GM19438 (cell line): ENCODE results near the gene CD9.

ENCODE experiments used
- ATAC-seq: cut with Tn5 transposase; IDR thresholded peaks from one replicate; pipeline ENCODE4 v1.9.1; 2021; ENCODE audit warnings: low read depth; ENCODE audit not compliant: unreplicated experiment

Gene CD9

DNA sequence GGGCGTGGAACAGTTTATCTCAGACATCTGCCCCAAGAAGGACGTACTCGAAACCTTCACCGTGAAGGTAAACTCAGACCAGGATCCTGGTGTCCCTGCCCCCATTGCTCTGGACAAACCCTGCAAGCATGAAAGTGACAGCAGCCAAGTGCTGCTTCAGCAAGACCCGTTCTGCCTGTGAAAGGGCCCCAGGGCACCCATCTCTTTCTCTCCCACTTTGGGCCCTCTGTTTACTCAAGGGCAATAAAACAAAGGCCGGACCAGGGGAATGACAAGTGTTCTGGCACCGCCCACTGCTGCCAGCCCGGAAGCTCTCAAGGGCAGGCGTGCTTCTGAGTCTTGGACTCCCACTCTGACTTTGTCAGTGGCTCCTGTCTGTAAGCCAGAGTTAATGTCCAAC is 35.3 kb downstream of the CD9 start:
- ATAC-seq, result no peak

DNA sequence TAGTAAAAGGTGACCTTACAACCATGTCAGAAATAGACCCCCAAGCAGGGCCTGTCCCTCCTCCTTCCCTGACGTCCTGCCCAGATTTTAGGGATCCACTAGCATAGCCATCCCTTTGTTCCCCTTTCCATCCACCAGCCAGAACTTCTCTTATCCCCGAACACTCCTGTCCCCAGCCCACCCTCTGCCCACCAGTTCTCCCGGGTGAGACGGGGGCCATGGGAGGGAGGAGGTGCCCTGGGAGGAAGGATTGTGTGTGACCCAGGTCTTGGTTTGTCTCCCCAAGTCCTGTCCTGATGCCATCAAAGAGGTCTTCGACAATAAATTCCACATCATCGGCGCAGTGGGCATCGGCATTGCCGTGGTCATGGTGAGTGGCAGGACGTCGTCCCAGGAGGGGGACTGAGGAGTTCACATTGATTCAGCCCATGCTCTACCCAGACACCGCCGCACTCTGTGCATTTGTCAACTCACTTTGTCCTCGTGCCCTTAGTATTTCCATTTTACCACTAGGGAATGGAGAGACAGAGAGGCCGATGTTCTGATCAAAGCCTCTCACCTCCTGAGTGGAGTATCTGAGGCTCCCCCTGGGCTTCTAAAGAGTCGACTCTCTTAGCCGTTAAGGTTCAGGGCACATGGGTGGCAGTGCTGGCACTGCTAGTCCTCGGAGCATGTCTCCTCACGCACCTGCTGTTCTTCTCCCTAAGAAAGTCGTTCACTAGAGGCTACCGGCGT is 35.9 kb downstream of the CD9 start:
- ATAC-seq, result no peak

DNA sequence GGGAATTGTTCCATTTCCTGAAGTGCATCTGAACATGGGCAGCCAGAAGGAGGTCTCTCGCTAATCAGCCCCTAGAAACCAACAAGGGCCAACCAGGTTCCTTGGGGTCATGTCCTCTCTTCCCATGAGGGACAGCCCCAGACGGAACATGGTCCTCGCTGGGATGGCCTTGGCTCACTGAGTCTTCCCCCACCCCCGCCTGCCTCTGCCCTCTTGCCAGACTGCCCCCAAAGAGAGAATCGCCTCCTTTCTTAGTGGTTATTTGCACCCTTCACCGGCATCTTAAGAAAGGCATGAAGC is 36.4 kb downstream of the CD9 start:
- ATAC-seq, result no peak

DNA sequence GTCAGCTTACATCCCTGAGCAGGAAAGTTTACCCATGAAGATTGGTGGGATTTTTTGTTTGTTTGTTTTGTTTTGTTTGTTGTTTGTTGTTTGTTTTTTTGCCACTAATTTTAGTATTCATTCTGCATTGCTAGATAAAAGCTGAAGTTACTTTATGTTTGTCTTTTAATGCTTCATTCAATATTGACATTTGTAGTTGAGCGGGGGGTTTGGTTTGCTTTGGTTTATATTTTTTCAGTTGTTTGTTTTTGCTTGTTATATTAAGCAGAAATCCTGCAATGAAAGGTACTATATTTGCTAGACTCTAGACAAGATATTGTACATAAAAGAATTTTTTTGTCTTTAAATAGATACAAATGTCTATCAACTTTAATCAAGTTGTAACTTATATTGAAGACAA is 37.6 kb downstream of the CD9 start:
- ATAC-seq, result no peak

DNA sequence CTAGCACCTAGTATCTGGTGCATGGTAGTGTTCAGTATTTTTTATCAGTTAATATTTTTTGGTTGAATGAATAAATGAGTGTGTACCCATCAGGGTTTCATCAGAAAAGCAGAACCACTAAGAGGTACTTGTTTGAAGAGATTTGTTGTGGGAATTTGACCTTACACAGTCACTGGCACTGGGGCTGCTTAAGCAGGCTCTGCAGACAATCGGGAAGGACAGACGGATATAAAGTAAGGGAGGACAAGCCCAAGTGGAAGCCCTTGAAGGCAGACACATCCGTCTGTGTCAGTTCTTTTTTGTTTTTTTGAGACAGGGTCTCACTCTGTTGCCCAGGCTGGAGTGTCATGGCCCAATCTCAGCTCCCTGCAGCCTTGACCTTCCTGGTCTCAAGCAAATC is 38.7 kb downstream of the CD9 start:
- no peak for ATAC-seq

DNA sequence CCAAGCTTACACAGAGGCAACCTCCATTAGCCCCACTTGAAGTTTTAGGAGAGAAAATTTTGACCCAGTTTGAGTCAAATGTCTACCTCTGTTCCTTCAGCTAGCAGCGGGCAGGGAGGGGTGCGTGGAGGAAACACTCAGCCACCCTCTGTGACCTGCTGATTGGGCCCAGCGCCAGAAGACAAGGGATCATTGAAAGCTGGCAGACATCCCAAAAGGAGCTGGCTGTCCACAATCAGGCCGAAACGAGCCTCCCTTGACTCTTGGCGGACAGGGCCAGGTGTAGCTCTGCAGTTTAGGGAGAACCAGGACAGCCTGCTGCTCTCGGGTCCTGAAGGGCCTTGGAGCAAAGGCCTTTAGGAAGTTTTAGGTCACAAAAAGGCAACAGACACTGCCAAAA is 41.3 kb downstream of the CD9 start:
- ATAC-seq, result no peak

DNA sequence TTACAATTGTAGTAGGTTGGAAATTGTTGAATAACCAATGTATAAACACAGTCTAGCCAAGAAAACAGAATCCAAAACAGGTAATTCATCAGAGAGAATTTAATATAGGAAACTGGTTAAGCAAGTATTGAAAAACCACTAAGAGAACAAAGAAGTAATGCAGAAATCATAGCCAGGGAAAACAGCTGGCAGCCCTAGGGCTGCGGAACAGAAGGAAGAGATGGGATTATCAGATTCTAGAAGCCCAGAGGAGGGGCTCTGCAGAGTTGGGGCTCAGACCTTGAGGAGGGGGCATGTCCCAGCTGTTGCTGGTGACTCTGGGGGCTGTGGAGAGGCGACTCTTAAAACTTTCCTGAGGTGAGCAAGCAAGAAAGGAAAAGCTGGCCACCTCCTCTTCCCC is 49.4 kb downstream of the CD9 start:
- no peak for ATAC-seq

DNA sequence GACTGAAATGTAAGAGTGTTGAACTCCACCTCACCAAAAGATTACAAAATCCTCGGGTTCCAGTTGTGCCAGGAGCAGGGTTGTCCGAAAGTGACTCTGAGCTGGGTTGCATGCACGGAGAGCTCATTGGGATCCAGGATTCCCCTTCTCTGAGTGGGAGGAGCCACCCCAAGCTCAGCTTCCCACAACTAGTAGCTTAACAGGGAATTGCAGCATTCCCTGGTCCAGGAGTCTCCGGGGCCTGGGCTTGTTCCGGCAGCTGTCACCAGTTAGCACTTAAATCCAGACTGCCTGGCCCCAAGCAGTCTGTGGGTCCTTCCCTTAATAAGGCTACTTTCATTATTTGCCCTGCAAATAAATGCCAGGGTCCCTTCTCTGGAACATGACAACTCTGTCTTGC is 50.1 kb downstream of the CD9 start:
- ATAC-seq, result no peak

DNA sequence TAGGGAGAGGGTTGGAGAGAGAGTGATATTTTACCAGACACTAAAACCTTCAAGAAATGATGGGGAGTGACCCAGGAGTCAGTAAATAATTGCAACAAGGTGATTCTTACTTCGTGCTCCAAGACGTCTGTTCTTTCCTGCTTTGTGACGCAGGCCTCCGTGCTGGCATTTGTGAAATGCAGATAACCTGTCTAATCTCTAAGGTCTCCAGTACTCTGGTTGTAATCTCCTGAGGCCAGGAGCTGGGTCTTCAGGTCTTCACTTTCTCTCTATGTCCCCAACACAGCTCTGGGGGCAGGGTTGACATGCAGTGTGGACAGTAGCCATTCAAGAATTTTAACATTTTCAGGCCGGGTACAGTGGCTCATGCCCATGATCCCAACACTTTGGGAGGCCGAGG is 53.1 kb downstream of the CD9 start:
- ATAC-seq, result no peak

DNA sequence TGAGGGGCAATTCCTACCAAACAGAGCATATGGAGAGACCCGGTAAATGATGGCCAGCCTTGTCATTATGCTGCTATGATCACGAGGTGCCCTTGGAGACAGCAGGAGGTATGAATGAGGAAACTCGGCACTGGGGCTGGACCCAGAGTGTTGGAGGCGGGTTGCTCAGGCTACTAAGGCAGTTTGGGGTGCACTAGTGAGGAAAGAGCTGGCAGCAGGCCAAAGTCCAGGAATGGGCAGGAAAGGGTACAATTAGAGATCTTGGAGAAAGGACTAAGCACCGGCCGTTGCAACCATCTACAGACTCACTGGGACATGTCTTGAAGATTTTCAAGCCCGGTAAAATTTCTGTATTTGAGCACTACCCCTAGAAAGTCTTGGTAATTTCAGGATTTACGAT is 54.3 kb downstream of the CD9 start:
- ATAC-seq, result no peak

DNA sequence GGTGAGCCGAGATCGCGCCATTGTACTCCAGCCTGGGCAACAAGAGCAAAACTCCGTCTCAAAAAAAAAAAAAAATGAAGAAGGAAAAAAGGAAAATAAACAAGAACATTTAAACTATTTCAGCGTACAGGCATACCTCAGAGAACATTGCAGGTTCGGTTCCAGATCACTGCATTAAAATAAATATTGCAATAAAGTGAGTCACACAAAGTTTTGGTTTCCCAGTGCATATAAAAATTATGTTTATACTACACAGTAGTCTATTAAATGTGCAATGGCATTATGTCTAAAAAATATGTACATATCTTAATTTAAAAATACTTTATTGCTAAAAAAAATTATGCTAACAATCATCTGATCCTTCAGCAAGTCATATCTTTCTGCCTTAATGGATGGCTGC is 56.8 kb downstream of the CD9 start:
- no peak for ATAC-seq

DNA sequence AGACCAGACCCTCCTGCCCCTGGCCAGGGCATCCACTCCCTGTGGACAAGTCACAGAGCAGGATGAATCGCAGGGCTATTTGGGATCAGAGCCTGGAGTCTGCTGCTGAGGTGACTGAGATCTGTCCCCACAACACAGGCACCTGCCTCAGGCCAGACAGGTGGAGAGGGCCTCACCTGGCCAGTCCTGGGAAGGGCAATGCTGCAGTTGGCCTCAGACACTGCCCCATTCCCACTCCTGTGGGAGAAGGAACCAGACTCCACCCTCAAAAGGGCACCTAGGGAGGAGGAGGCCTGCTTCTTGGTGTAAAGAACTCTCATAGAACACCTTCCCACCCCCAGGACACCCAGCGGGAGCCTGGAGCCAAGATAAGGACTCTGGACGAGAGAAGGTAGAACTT is 62.0 kb downstream of the CD9 start:
- ATAC-seq, result no peak

DNA sequence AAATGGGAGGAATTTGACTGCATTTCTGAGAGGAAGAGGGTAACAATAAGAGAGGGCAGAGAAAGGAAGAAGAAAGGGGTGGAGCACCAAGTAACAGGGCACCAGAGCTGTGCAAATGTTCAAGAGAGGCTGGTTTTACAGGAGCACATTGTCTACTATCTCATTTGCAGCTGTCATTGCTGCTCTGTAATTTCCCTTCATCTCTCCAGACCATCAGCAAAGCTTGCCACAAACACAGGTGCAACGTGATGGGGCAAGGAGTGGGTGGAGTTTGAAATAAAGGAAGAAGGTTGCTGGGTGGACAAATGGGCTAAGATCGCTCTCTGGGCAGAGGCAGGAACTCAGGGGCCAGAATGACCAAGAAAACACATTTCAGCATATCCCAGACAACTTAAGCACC is 62.4 kb downstream of the CD9 start:
- no peak for ATAC-seq

DNA sequence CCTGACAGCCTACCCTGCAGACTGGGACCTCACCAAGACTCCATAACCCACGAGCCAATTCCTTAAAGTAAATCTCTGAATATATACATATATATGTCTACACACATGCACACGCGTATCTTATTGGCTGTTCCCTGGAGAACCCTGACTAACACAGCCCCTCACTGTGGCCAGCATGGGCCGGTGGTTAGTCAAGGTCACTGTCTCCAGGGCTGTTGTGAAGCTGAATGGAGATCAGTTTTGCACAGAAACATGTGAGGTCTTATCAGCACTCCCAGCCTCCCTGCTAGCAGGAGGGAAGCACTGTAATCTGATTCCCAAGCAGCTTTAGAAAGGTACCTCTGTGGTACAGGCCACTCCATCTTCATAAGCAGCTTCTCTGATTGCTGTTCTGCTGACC is 63.7 kb downstream of the CD9 start:
- no peak for ATAC-seq

DNA sequence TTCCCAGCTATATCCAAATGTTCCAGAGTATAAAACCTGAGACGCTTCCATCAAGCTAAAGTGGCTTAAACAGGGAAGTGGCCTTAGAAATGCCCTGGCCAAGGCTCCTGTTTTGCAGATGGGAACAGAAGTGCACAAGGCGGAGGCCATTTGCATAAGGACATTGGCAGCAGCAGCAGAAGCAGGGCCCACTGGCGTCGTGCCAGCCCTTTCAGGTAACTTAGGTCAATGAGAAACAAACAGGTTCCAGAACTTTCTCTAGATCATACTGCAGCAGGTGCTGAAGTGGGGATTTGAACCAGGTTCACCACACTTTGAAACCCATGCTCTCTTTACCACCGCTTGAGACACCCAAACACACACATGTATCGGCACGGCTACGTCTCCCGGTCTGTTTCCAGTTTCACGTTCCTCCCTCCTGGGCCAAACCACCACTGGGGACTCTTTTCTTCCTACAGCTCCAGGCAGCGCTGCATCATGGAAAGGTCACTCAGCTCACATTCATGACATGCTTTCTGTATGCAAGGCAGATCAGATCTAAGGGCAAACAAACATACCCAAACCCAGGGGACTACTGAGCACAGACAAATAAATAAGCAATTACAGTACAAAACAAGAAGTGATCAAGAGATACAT is 64.3 kb downstream of the CD9 start:
- ATAC-seq, result no peak

DNA sequence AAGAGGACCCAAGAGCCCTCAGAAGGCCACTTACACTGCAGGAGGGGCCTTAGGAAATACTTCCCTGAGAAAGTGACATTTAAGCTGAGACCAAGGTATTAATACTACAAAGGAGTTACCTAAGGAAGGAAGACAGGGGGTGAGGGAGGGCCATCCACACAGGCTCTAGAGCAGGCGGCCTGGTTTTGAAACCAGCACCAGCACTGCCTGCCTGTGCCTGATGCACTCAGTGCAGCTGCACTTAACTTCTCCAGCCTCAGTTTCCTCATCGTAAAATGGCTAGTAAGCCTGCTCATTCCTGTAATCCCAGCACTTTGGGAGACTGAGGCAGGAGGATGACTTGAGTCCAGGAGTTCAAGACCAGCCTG is 64.8 kb downstream of the CD9 start:
- ATAC-seq, result no peak

DNA sequence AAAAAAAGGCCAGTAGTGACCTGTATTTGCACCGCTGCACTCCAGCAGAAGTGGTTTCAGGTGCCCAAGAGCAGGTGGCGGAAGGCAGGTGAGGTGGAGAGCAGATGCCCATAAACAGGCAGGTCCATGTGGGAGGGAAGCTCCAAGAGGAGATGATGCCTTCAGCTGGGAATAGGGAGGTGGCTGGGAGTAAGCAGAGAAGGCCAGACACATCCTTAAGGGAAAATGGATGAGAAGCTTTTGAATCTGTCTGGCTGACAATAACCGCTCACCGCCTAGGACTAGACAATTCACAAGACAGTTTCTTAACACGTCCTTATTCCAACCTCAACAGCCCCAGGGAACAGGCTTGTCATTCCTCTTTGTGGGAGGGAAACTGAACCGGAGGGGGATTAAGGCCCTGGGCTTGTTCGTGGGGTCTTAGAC is 66.4 kb downstream of the CD9 start:
- no peak for ATAC-seq

DNA sequence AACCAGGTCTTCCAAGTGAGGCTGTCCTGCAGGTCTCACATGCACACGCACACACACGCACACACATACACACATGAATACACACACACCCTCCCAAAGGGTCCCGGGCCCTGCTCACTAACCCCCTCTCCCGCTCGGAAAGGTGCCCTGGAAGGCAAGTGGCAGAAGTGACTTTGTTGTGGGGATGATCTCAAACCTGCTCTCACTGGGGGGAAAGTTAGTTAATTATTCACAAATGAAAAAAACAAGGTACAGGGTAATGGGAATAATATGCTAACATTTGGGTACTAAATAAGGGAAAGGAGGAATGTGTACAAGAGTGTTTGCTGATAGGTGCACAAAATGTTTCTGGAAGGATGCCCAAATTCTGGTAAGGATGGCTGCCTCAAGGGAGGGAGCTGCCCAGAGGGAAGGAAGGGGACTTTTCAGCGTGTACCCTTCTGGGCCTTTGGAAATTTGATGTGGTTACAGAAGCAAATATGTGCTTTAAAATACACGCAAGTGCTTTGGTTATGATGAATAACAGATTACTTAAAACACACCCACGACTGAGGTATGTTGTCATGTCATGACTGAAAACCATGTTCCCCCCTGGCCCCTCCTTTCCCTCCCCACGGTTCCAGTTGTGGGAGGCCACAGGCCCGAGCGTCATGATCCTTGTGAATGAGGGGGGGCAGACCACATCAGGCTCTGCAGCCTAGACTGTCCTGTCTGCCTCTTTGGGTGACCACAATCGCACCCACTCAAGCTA is 66.9 kb downstream of the CD9 start:
- no peak for ATAC-seq

DNA sequence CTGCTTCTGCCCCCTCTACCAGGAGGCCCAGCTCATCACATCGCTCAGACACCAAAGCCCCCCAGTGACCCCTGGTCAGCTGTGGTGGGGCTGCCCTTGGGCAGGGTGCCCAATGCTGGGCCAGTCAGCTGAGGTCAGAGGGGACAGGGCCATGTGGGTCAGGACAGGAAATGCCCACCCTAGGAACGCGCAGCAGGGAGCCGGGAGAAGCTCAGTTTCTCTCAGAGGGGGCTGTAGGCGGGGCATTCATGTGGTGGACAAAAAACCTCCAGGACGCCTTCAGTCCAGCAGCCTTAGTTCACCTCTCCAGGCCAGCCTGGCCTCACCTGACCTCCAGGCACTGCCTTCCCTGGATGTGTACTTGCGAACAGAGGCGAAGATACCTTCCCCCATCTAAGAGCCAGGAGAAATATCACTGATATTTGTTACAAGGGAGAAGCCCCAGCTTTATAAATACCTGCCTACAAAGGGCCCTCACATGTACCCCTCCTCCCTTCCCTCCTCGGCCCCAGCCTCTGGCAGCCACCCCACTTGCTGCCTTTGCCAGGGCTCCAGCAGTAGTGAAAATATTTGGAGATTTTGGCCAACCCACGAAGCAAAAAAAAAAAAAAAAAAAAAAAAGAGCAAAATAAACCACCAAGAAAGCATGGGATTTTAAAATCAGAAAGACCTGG is 68.4 kb downstream of the CD9 start:
- ATAC-seq, result no peak

DNA sequence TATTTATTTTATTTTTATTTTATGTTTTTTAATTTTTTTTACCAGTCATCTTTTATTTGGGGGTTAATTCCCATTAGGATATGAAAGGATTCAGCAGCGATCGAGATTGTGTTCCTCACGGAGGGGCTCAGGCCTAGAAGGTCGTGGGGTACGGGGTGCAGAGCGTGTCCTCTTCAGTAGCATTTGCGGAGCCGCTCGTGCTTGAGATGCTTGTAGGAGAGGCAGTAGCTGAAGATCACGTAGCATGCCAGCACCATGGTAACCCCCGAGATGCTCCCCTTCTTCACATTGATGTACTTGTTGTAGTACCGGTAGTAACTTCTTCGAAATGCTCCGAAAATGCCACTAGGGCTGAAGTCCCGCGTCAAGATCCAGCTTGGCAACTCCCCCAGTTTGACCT is 69.8 kb downstream of the CD9 start:
- ATAC-seq, result no peak

DNA sequence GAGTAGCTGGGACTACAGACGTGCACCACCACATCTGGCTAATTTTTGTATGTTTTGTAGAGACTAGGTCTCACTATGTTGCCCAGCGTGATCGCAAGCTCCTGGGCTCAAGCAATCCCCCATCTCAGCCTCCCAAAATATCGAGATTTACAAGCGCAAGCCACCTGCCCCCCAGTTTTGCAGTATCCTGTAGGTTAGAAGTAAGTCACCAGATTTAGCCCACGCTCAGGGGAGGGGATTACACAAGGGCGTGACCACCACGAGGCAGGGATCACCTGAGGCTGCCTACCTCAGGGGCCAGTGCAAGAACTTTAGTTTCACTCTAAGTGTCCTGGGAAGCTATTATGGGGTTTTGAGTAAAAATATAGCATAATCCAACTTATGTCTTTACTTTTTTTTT is 71.1 kb downstream of the CD9 start:
- no peak for ATAC-seq
